Suprapubic skin (tissue), 4 donors: Measurements from ENCODE around the gene FBP1. TPM values are rescaled to one million over a fixed set of nuclear protein-coding genes. Genes with fewer than 3 reads are reported as not detected.

Experiments used
- DNase-seq, 2 donors: peaks; one replicate each; pipeline ENCODE4 v3.0.0-alpha.2; 2019; ENCODE audit warnings: low spot score in 2 of 2
- H3K27ac ChIP-seq: fragments of 200-600 bp; sonication (generic); one replicate; pipeline ENCODE4 v1.5.1; 2019
- H3K27me3 ChIP-seq: fragments of 200-600 bp; sonication (generic); one replicate; pipeline ENCODE4 v1.5.1; 2019
- H3K36me3 ChIP-seq: fragments of 200-600 bp; sonication (generic); one replicate; pipeline ENCODE4 v1.5.1; 2019
- H3K4me1 ChIP-seq: fragments of 200-600 bp; sonication (generic); one replicate; pipeline ENCODE4 v1.5.1; 2019
- H3K4me3 ChIP-seq: fragments of 200-600 bp; sonication (generic); one replicate; pipeline ENCODE4 v1.5.1; 2019; ENCODE audit warnings: mild to moderate bottlenecking
- H3K9me3 ChIP-seq: fragments of 200-600 bp; sonication (generic); one replicate; pipeline ENCODE4 v1.5.1; 2019
- EP300 ChIP-seq: sonication (generic); formaldehyde crosslinking; IDR thresholded peaks from one replicate; pipeline ENCODE4 v1.6.1; 2017; ENCODE audit warnings: antibody characterized with exemption
- POLR2A ChIP-seq, 2 donors: fragments of 450-650 bp; IDR thresholded peaks; one replicate each; pipeline ENCODE4 v1.6.1; 2017; ENCODE audit warnings: antibody characterized with exemption in 2 of 2, mild to moderate bottlenecking in 2 of 2, moderate library complexity in 2 of 2
- POLR2AphosphoS5 ChIP-seq, 3 donors: sonication (generic); formaldehyde crosslinking; IDR thresholded peaks; one replicate each; pipeline ENCODE4 v1.6.1; 2017; ENCODE audit warnings: antibody characterized with exemption in 3 of 3
- WGBS: methylation state at CpG from one replicate; pipeline ENCODE4 v1.1.5; 2018; 5-methylcytosine and 5-hydroxymethylcytosine counted together
- total RNA-seq, 4 donors: library from RNA; depleted of rRNA; stranded (reverse); fragments of >200 nt; gene quantifications; one replicate each; pipeline ENCODE4 v1.1.0, GENCODE V29; 2016
- TF ChIP-seq, protein P1 (sequence below), 2 donors: fragments of 200-600 bp in 1 of 2; fragments of 450-650 bp in 1 of 2; sonication (generic) in 1 of 2; IDR thresholded peaks; one replicate each; pipeline ENCODE4 v1.5.1; 2016 to 2019; ENCODE audit warnings: antibody characterized with exemption in 2 of 2, mild to moderate bottlenecking in 1 of 2, moderate library complexity in 1 of 2

Gene FBP1
- total RNA-seq, 4 donors from 2014 or later = 4.5 to 15.2 (median 11.3) TPM

DNA sequence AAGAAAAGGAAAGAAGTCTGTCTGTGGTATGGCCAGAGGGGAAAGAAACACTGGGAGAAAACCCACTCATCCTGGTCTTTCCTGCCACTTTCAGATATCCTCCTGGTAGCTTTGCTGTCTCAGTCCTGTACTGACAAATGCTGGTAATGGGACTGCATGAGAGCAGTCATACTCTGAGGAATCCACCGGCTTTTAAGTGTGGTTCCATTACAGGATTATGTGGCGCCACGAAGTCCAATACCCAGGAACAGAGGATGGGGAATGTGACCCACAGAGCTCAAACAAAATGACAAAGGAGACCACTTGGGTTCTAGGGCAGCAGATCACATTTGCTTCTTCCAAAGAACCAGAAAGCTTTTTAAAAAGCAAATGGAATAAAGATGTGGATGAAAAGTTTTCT is 26.3 kb upstream of the FBP1 start:
- TF ChIP-seq EP300 (no peak), POLR2A (IDR thresholded peaks at IDR 0.05) (no peak), POLR2AphosphoS5 (IDR thresholded peaks at IDR 0.05) (no peak)
- TF ChIP-seq, protein P1, sequence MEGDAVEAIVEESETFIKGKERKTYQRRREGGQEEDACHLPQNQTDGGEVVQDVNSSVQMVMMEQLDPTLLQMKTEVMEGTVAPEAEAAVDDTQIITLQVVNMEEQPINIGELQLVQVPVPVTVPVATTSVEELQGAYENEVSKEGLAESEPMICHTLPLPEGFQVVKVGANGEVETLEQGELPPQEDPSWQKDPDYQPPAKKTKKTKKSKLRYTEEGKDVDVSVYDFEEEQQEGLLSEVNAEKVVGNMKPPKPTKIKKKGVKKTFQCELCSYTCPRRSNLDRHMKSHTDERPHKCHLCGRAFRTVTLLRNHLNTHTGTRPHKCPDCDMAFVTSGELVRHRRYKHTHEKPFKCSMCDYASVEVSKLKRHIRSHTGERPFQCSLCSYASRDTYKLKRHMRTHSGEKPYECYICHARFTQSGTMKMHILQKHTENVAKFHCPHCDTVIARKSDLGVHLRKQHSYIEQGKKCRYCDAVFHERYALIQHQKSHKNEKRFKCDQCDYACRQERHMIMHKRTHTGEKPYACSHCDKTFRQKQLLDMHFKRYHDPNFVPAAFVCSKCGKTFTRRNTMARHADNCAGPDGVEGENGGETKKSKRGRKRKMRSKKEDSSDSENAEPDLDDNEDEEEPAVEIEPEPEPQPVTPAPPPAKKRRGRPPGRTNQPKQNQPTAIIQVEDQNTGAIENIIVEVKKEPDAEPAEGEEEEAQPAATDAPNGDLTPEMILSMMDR (IDR thresholded peaks at IDR 0.05) = no peak
- H3K4me3 ChIP-seq = no peak overlapping the region
- DNase-seq = no peak
- no peaks in the 10 kb centered on the region for H3K27me3 ChIP-seq
- peaks cover 8% of the 10 kb centered on the region for H3K4me1 ChIP-seq
- WGBS = 94% methylated on average over 3 of the region's 3 CpGs
- H3K27ac ChIP-seq = no peak overlapping the region
- H3K36me3 ChIP-seq = no peaks in the 10 kb centered on the region
- no peaks in the 10 kb centered on the region for H3K9me3 ChIP-seq

DNA sequence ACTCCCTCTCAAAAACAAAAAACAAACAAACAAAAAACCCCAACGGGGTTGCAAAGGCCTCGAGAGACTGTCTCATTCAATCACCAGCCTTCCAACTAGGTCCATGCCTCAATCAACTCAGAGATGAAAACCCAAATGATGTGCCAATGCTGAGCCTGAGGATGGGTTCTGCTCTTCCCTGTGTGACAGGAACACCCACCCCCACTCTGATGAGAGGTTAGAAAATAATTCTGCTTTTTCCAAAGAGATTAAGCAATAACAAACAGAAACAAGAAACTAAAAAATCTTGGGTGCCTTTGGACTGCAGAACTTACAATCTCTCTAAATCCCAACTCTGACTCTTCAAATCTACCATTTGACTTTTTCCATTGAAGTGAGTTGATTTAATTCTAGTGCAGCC is 25.5 kb upstream of the FBP1 start:
- no peak for DNase-seq
- Histone ChIP-seq H3K27ac (no peak overlapping the region), H3K4me3 (no peak overlapping the region), H3K27me3 (no peaks in the 10 kb centered on the region), H3K36me3 (no peaks in the 10 kb centered on the region), H3K9me3 (no peaks in the 10 kb centered on the region), H3K4me1 (peaks cover 8% of the 10 kb centered on the region)
- TF ChIP-seq, protein P1 (IDR thresholded peaks at IDR 0.05) = no peak
- TF ChIP-seq EP300 = no peak
- TF ChIP-seq POLR2AphosphoS5 (IDR thresholded peaks at IDR 0.05) = no peak
- 80% methylated on average over 2 of the region's 2 CpGs for WGBS

DNA sequence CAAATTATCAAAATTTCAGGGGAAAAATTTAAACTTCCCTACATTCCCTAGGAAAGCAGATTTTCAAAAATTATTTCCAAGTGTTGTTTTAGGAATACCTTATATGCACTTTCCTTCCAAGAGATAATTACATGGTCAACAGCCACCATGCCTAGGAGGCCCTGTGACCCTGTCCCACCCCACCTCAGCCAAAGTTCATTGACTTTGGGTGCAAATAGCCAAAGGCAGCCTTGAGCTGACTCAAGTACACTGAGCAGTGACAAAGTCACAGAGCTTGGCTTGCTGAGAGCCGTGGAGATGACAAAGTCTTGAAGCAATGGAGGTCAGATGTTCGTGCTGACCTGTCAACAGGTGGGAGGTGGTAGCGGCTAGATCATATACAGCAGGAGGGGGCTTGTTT is 24.3 kb upstream of the FBP1 start:
- no peak for DNase-seq
- TF ChIP-seq EP300 (no peak), POLR2A (IDR thresholded peaks at IDR 0.05) (no peak), POLR2AphosphoS5 (IDR thresholded peaks at IDR 0.05) (no peak)
- TF ChIP-seq, protein P1 (IDR thresholded peaks at IDR 0.05) = no peak
- no peak overlapping the region for H3K4me3 ChIP-seq
- 97% methylated on average over 3 of the region's 3 CpGs for WGBS
- H3K9me3 ChIP-seq = no peaks in the 10 kb centered on the region
- no peaks in the 10 kb centered on the region for H3K27me3 ChIP-seq
- no peaks in the 10 kb centered on the region for H3K36me3 ChIP-seq
- H3K4me1 ChIP-seq = no peaks in the 10 kb centered on the region
- no peak overlapping the region for H3K27ac ChIP-seq

DNA sequence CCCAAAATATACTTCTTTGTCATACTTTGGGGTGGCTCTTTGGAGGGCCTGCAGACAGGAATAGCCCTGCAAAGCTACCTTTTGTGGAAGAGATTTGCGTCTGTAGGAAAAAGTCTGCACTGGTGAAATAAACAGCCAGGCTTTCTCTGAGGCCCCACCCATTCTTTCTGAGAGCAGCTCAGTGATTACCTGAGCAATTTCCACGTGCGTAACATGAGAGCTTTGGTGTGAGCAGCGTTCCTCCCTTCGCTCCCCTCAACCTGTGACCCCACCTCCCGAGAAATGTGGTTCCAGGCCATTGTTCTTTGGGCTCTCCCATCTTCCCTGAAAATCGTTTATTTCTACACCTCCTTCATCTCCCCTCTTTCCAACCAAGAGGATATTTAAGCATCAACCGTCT is 23.8 kb upstream of the FBP1 start:
- H3K4me3 ChIP-seq = no peak overlapping the region
- no peak overlapping the region for H3K27ac ChIP-seq
- no peaks in the 10 kb centered on the region for H3K36me3 ChIP-seq
- TF ChIP-seq, protein P1 (IDR thresholded peaks at IDR 0.05) = no peak
- no peak for TF ChIP-seq POLR2A (IDR thresholded peaks at IDR 0.05)
- H3K27me3 ChIP-seq = no peaks in the 10 kb centered on the region
- H3K9me3 ChIP-seq = no peaks in the 10 kb centered on the region
- WGBS = 80% methylated on average over 8 of the region's 8 CpGs
- no peak for DNase-seq
- H3K4me1 ChIP-seq = no peaks in the 10 kb centered on the region

DNA sequence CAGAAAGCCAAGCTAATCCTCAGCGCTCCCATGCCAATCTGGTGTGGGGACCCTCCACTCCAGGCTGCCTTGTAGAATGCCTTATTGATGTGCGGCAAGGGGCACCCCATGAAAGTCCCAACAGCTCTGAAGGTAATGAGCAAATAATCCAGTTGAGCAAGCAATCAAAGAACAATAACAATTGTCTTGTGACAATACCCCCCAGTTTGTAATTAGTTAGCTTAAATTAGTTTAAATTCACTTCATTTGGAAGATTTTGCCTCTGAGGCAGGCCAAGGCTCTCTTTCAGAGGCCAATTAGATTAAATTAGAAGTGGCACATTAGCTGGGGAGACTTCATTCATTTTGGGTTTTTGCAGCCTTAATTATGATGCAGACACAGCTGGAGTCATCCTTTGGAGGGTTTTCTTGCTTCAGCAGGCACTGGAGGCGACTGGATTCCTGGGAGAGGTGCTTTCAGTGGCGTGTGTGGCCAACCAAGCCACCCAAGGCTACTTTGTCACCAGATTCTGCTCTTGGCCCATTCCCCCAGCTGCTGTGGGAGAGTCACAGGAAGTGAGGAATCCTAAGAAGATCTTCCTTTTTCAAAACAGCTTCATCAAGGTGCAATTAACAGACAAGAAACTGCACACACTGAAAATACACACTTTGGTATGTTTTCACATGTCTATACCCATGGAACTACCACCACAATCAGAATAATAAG is 17.9 kb upstream of the FBP1 start:
- no peaks in the 10 kb centered on the region for H3K9me3 ChIP-seq
- H3K4me3 ChIP-seq = no peak overlapping the region
- WGBS = 89% methylated on average over 4 of the region's 4 CpGs
- H3K27me3 ChIP-seq = no peaks in the 10 kb centered on the region
- H3K36me3 ChIP-seq = no peaks in the 10 kb centered on the region
- no peak for DNase-seq
- no peak overlapping the region for H3K27ac ChIP-seq
- H3K4me1 ChIP-seq = no peaks in the 10 kb centered on the region
- TF ChIP-seq EP300 = no peak
- TF ChIP-seq POLR2AphosphoS5 (IDR thresholded peaks at IDR 0.05) = no peak
- TF ChIP-seq, protein P1 (IDR thresholded peaks at IDR 0.05) = no peak
- no peak for TF ChIP-seq POLR2A (IDR thresholded peaks at IDR 0.05)
